ENCODE measurements around the gene TMEM132A.

The TMEM132A gene, protein sequence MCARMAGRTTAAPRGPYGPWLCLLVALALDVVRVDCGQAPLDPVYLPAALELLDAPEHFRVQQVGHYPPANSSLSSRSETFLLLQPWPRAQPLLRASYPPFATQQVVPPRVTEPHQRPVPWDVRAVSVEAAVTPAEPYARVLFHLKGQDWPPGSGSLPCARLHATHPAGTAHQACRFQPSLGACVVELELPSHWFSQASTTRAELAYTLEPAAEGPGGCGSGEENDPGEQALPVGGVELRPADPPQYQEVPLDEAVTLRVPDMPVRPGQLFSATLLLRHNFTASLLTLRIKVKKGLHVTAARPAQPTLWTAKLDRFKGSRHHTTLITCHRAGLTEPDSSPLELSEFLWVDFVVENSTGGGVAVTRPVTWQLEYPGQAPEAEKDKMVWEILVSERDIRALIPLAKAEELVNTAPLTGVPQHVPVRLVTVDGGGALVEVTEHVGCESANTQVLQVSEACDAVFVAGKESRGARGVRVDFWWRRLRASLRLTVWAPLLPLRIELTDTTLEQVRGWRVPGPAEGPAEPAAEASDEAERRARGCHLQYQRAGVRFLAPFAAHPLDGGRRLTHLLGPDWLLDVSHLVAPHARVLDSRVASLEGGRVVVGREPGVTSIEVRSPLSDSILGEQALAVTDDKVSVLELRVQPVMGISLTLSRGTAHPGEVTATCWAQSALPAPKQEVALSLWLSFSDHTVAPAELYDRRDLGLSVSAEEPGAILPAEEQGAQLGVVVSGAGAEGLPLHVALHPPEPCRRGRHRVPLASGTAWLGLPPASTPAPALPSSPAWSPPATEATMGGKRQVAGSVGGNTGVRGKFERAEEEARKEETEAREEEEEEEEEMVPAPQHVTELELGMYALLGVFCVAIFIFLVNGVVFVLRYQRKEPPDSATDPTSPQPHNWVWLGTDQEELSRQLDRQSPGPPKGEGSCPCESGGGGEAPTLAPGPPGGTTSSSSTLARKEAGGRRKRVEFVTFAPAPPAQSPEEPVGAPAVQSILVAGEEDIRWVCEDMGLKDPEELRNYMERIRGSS
- 0.05 to 0.22 reads per million in 2 donors for total RNA-seq

DNA sequence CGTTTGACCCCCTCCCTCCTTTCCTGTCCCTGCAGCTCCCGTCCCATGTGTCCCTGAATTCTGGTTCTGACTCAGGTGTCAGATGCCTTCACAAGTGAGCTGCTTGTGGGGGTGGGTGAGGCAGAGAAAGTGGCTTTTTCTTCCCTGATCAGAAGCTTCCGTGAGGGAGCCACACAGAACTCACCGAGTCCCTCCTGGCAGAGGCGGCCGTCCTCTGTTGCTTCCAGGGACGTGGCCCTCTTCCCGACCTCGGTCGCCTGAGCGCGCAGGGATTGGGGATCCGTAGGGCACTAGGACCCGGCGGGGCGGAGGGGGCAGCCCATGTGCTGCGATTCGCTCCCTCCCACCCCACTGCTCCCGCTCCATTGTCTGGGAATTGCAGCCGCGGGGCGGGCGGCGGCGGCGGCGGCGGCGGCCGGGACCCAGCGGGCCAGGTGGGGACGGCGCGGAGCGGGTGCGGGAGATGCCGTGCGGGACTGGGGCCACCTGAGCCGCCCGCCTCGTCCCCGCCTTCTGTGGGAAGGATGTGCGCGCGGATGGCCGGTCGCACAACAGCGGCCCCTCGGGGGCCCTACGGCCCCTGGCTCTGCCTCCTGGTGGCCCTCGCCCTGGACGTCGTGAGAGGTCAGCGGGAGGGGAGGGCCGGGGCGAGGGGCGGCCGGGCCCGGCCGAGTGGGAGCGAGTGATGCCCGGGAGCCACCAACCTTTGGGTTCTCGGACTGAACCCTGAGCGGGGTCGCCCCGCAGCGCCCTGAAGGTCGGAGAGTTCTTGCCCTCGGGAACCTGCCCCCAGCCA, at the start of gene TMEM132A:
TMEM132A (plus strand) TSS at position 351 of the 796 bp plus-strand sequence; CDS start at position 525, 174 bp downstream.
- DNase-seq: no peak

- no peak for DNase-seq
Observed at GRCh38 chr11:60875366-60876167, 48.7 kb upstream of the TMEM132A start.

GRCh38 chr11:60876168-60876485, 48.1 kb upstream of the TMEM132A start:
- DNase-seq: no peak

DNA sequence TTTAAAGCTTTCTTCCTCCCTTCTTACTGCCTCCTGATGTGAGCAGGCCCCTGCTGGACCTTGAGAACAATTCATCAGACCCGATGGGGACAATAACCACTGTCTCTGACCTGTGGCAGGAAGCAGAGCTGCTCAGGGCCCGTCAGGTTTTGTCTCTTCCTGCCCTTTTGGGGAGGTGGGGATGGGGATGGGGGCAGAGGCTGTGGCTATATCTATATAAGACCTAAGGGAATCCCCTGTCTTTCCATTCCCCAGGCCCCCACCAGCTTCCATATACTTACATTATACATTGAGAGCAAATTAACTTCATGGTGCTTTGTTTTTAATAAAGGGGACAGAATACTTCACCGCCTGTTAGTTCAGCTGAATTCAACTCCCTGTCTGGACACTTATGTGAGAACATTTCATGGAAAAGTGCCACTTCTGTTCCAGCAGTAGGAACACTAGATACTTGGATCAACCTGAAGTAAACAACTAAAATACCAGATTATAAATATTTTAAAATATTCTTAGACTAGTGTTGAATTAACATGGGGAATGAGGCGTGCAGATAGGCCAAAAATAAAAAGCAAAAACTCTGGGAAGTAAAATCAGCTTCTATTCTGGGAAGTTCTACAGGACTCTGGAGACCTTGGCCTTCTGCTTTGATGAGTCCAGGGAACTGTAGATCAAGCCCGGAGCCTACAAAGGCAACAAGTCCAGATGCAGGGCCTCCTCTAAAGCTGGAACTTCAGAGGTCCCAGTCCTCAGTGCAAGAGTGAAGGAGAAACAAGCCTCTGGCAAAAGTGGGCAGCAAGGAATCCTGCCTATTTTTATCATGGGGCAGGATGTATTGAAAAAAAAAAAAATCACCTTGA, 45.8 kb upstream of the TMEM132A start:
- DNase-seq: no peak

DNA sequence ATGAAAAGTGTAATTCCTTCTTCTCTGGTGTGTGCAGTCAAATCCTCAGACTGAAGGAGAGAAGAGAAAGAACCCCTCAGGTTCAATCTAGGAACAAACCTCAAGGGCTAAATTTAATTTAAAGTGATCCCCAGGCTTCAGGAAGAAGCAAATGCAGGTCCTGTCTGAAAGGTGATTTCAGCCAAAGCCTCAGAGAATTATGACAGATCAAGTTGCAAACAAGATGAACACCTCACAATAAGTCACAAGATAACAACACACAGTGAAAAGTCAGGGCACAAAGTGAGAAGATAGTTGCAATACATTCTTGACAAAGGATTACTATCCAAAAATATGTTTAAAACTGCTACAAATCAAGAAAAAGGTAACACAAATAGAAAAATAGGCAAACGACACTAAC, 45.2 kb upstream of the TMEM132A start:
- DNase-seq: no peak

- no peak for DNase-seq
Observed at GRCh38 chr11:60879971-60880588, 44.2 kb upstream of the TMEM132A start.

- DNase-seq: no peak
Observed at GRCh38 chr11:60880643-60881282, 43.5 kb upstream of the TMEM132A start.

DNA sequence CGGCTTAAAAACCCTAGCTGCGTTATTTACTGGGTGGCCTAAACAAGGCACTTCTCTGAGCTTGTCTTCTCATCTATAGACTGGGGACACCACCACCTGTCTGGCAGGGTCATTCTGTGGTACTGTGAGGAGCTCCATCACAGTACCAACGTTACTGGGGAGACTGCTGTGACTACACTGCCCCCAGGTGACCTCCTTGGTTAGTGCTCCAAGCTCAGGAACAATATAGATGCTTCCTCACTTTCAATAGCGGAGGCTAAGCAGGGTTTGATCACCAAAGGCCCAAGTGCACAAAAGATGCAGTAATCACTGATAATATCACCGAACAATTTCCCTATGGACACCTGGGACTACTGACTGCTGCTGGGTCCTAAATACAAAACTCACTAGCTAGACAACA, 36.7 kb upstream of the TMEM132A start:
- no peak for DNase-seq

- DNase-seq: no peak
Observed at GRCh38 chr11:60889869-60890311, 34.4 kb upstream of the TMEM132A start.

GRCh38 chr11:60890696-60891095, 33.6 kb upstream of the TMEM132A start:
- no peak for DNase-seq

DNA sequence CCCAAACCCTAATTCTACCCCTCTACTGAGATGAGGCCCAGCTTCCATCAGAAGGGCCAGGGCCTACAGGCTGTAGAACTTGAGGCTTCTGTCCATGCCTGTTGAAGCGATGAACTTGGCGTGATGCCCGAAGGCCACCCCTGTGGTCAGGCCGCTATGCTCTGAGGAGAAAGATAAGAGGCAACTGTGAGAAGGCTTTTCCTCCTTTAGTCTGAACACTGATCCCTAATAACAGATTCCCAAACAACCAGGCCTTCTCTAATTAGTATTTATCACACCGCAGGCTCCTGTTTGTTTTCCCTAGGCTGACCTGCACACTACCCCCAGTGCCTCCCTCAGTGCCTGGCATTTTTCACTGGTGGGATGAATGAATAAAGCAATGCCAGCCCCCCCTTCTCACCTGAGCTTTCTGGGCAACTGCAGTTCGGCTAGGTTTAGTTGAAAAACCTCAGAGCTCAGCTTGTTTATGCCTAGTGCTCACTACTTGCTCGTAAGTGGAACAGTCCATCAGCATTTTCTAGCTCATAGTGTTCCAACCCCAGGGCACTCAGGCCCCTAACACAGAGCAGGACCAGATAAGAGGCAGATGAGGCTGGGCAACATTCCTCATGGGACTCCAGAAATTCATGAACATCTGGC, 33.0 kb upstream of the TMEM132A start:
- DNase-seq: no peak

DNA sequence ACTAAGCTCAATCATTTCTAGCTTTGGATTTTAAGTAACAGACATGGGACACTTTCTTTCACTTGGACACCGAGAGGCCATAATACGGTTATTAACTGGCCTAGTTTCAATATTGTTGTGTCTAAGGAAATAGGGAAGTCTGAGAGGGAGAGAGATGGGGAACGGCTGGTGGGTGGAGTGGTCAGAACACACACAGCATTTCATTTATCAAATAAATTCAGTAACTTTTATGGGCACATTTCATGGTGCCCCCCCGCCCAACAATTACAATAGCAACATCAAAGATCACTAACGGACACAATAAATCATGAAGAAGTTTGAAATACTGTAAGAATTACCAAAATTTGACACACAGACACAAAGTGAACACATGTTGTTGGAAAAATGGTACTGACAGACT, 28.6 kb upstream of the TMEM132A start:
- no peak for DNase-seq

DNA sequence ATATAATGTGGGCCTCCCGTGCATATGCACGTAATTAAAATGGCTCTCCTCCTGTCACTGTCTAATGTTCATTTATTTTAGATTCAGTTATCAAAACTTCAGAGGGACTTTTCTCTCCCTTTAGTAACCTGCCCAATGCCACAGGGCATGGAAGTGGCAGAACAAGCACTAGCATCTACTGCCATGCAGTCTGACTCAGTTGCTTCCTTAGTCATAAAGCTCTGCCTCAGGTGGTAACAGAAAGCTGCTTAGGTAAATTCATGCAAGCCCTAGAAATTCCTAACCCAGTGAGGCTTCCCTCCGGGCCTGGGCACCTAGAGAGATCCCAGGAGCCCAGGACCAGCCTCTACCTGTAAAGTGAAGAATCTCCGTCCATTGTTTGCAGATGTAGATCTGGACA, 26.8 kb upstream of the TMEM132A start:
- no peak for DNase-seq

- DNase-seq: no peak
Observed at GRCh38 chr11:60899046-60899936, 25.0 kb upstream of the TMEM132A start.

DNA sequence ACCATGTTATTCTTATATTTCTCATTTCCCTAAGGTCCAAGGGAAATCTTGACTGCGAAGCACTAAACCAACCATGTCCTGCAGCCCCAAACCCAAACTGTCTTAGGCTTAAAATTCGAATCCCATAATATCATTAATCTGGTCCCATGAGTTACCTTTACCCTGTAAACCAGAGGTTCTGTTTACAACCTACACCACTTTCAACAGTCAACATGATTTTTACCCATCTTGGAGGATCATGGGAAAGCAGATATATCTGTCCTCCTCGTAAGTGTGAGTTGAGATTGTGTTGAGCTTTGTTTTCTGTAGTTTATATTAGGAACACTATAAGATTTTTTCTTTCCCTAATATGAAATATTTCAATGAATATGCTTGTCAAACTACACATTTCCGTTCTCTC, 24.3 kb upstream of the TMEM132A start:
- no peak for DNase-seq

- no peak for DNase-seq
Observed at GRCh38 chr11:60900673-60901404, 23.4 kb upstream of the TMEM132A start.

- no peak for DNase-seq
Observed at GRCh38 chr11:60902625-60903024, 21.6 kb upstream of the TMEM132A start.

GRCh38 chr11:60905047-60905446, 19.2 kb upstream of the TMEM132A start:
- DNase-seq: no peak

Data from activated gamma-delta T cell (primary cell).